ENCODE measurements around the gene ETS2. TPM values are rescaled to one million over a fixed set of nuclear protein-coding genes. Genes with fewer than 3 reads are reported as not detected.

The ETS2 gene
- total and polyA plus RNA-seq, 2 of the 4 experiments (the other 2 are of a cell fraction): 21.3 to 21.7 TPM

GRCh38 chr21:38794978-38795377, 10.8 kb upstream of the ETS2 start:
- WGBS, 2 experiments (ENCODE audit: extremely low coverage in 2 of 2, insufficient read length in 1 of 2): 82% methylated on average over 3 of the region's 6 CpGs; no CpG with 5 or more reads in 1 of the 2 experiments
- dilution Hi-C loops (cut with HindIII; ENCODE audit: low sequenced_read_pairs, unreplicated experiment): no loop called here
- Histone ChIP-seq H3K18ac (ENCODE audit: low read depth, low read length) (no peak overlapping the region), H3K79me1 (ENCODE audit: low read depth in 1 of 2, low read length in 2 of 2) (no peaks in the 10 kb centered on the region), H4K8ac (ENCODE audit: low read depth in 2 of 2, low read length in 2 of 2) (no peak overlapping the region), H3K9ac (ENCODE audit: low read depth, low read length) (no peak overlapping the region), H3K27me3 (ENCODE audit: control insufficient read depth, insufficient read depth, low read length) (no peaks in the 10 kb centered on the region), H3K36me3 (ENCODE audit: control insufficient read depth, insufficient read depth, low read length) (no peaks in the 10 kb centered on the region), H3K27ac (ENCODE audit: insufficient read depth, low read length) (no peak overlapping the region), H3K9me1 (ENCODE audit: insufficient read depth, low read length) (peaks cover 3% of the 10 kb centered on the region; the same call in 1 of the 2 replicates), H2BK120ac (ENCODE audit: low read depth, low read length) (no peak overlapping the region), H4K5ac (ENCODE audit: low read depth, low read length) (no peak overlapping the region), H4K20me1 (ENCODE audit: insufficient read depth, low read length) (no peaks in the 10 kb centered on the region), H2AK5ac (ENCODE audit: low read depth, low read length) (no peak overlapping the region), H2BK20ac (ENCODE audit: low read depth, low read length) (no peak overlapping the region), H2BK5ac (ENCODE audit: low read depth, low read length, poor library complexity, severe bottlenecking) (no peak overlapping the region), H3K56ac (ENCODE audit: extremely low read depth, insufficient read depth, low read length) (no peak overlapping the region), H2AFZ (replicated peaks; ENCODE audit: low read length, poor library complexity) (no peak overlapping the region), H3K4me3 (ENCODE audit: insufficient read depth, low read depth, low read length) (no peak overlapping the region), H2BK15ac (ENCODE audit: low read depth, low read length) (no peak overlapping the region), H3K4me1 (ENCODE audit: control insufficient read depth, insufficient read depth, low read length) (peaks cover 5% of the 10 kb centered on the region; the same call in 1 of the 2 replicates), H3K14ac (replicated peaks; ENCODE audit: low read depth, low read length) (no peak overlapping the region), H4K91ac (ENCODE audit: insufficient read depth, low read depth, low read length) (no peak overlapping the region), H3K4me2 (ENCODE audit: low read depth, low read length) (no peak overlapping the region), H3K4ac (ENCODE audit: low read depth, low read length) (0 out of 2 replicates have a peak overlapping the region, but pooled peaks have one; percentile 18), H2AK9ac (replicated peaks; ENCODE audit: low read depth, low read length, poor library complexity) (no peak overlapping the region), H3K23ac (ENCODE audit: low read depth, low read length) (no peak overlapping the region), H3K9me3 (ENCODE audit: control insufficient read depth, insufficient read depth, low read length) (no peaks in the 10 kb centered on the region)
- no TSS peak for BruUV-seq (replicated peaks)
- intact Hi-C loops (cut with micrococcal nuclease): no loop called here
- POLR2A ChIA-PET (ENCODE audit: unreplicated experiment): no interaction called here
- ATAC-seq (ENCODE audit: low read depth): no peak
- no peak for DNase-seq
- no peak for TF ChIP-seq NFE2L2 (IDR thresholded peaks at IDR 0.05; ENCODE audit: low read depth, low read length)
- no peak for TF ChIP-seq CEBPB (IDR thresholded peaks at IDR 0.05; ENCODE audit: low read depth, low read length)
- no peak for TF ChIP-seq MAZ (IDR thresholded peaks at IDR 0.05; ENCODE audit: borderline replicate concordance, low read depth, low read length)
- TF ChIP-seq POLR2A (IDR thresholded peaks at IDR 0.05; ENCODE audit: low read depth, low read length): no peak
- no peak for TF ChIP-seq RCOR1 (IDR thresholded peaks at IDR 0.05; ENCODE audit: insufficient replicate concordance, low read length)
- TF ChIP-seq, protein P1, sequence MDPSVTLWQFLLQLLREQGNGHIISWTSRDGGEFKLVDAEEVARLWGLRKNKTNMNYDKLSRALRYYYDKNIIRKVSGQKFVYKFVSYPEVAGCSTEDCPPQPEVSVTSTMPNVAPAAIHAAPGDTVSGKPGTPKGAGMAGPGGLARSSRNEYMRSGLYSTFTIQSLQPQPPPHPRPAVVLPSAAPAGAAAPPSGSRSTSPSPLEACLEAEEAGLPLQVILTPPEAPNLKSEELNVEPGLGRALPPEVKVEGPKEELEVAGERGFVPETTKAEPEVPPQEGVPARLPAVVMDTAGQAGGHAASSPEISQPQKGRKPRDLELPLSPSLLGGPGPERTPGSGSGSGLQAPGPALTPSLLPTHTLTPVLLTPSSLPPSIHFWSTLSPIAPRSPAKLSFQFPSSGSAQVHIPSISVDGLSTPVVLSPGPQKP (IDR thresholded peaks at IDR 0.05; ENCODE audit: borderline replicate concordance, low read depth, low read length): no peak
- TF ChIP-seq CTCF (conservative IDR thresholded peaks at IDR 0.05; ENCODE audit: low read depth, low read length): no peak
- no peak for TF ChIP-seq RAD21 (IDR thresholded peaks at IDR 0.05; ENCODE audit: low read length)
- TF ChIP-seq RFX5 (IDR thresholded peaks at IDR 0.05; ENCODE audit: low read depth, low read length): no peak
- no peak for TF ChIP-seq CHD1 (IDR thresholded peaks at IDR 0.05; ENCODE audit: low read depth, low read length)
- no peak for TF ChIP-seq MXI1 (IDR thresholded peaks at IDR 0.05; ENCODE audit: borderline replicate concordance, low read depth, low read length)
- no peak for TF ChIP-seq MAFK (IDR thresholded peaks at IDR 0.05; ENCODE audit: low read depth, low read length)
- no peak for TF ChIP-seq USF2 (IDR thresholded peaks at IDR 0.05; ENCODE audit: low read depth, low read length)
- no peak for TF ChIP-seq SMC3 (IDR thresholded peaks at IDR 0.05; ENCODE audit: low read depth, low read length)
- in situ Hi-C loops (cut with MboI; ENCODE audit: low sequenced_read_pairs): no loop called here
- CTCF ChIA-PET: no interaction called here

Measured in IMR-90 (cell line).